ENCODE measurements around the gene RSPO1.
"Not testable (repeated sequence)": the region's sequence is repeated elsewhere in the genome, so short reads cannot be mapped to it uniquely, and the experiment has no call there.

RSPO1 gene, protein sequence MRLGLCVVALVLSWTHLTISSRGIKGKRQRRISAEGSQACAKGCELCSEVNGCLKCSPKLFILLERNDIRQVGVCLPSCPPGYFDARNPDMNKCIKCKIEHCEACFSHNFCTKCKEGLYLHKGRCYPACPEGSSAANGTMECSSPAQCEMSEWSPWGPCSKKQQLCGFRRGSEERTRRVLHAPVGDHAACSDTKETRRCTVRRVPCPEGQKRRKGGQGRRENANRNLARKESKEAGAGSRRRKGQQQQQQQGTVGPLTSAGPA

DNA sequence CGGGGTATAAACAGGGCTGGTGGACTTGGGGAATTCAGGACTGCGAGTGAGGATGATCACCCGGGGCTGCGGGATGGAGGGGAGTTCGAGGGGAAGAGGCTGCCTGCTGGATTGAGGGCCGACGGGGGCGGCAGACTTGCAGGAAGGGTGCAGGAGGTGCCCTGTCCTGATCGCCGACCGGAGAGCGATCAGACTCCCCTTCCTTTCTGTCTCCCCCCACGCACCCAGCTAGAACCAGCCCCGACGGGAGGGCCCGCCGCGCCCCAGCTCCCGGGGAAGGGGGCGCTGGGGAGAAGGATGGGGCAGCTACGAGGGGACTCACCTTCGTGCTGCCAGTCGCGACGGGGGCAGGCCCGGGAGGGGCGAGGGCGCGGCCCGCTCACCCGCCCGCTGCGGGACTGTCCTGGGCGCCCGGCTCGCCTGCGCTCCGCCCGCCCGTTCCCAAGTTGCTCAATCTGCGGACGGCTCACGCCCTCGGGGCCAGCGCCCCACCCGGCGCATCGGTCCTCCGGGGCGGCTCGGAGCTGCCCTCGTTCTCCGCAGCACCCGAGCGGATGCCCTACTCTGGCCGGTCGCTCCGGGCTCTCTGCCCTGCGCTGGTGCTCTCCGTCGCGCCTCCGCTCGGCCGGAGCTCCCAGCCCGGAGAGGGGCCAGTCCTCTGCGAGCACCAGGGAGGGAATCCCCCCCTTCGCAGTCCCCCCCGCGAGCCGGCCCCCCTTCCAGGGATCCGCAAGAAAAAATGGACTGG, at the start of gene RSPO1:
Gene RSPO1 (minus strand): TSS at position 649 of the 748 bp plus-strand sequence. CDS start 5,231 bp downstream, outside the sequence.
- Histone ChIP-seq H3K27ac (peak within 1 kb of the TSS in 8 of 21 experiments; percentile 8 to 68 (median 34)), H3K4me3 (peak within 1 kb of the TSS; percentile 14 to 32 (median 21))

- H3K27ac ChIP-seq, H3K4me3 ChIP-seq: not testable (repeated sequence)
These were observed 49.5 kb upstream of the RSPO1 start for GRCh38 chr1:37684182-37684581.

DNA sequence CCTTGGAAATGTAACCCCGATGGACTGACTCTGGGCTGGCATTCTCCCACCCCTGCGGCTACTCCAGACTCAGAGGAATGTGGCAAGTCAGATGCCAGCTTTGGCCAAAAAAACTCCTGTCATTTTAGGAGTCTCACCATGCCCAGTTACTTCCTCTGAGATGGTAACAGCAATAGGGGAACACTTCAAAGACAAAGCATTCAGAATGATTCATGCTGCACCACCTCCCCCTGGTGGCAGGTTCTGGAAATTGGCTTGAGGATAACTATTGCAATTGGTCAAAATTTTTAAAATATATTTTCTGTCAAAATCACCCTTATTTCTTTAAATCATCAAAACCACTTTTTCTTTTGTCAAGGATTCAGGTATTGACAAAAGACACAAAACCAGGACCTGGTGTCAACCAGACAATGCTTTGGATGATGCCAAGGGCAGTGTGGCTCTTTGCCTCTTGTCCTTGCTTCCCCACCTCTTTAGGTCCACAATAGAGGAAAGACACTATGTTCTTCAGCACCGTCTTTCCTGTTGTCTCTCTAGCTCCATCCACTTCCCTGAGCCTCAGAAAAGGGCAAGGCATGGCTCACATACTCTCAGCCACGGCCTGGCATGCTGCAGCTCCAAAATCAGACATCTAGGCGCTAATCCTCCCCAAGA, 47.8 kb upstream of the RSPO1 start:
- Histone ChIP-seq H3K4me3 (no peak overlapping the region), H3K27ac (peak overlapping the region in 1 of 21 experiments; percentile 16)

DNA sequence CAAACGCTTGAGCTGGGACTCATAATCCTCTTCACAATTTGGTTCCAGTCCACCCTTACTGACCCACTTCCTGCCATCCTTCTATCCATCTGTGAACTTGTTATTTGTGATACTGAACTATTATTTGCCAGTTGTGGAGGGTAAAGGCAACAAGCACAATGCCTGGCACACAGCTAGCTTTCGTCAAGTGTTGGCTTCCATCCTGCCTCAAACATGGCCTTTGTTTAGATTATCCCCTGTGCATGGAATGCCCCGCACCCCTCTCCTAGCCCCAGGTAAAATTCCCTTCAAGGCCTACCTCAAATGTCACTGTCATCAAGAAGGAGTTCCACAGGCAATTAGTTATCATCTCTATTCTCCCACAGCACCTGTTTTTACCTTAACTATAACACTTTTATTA, 46.2 kb upstream of the RSPO1 start:
- Histone ChIP-seq H3K27ac (no peak overlapping the region), H3K4me3 (no peak overlapping the region)

GRCh38 chr1:37677808-37678207, 43.1 kb upstream of the RSPO1 start:
- Histone ChIP-seq H3K4me3 (no peak overlapping the region), H3K27ac (no peak overlapping the region)

DNA sequence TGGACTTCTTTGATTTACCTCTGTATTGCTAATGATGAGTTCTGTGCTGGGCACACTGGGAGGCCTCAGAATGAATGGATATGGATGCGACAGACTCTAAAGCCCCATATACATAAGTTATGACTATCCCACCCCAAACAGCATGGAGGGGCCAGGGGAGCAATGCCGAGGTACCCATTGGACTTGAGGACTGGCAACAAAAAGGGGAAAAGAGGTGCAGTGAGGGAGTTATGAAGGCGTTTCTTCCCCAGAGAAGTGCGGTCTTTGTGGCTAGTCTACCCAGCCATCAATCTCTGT, 42.4 kb upstream of the RSPO1 start:
- no peak overlapping the region for H3K4me3 ChIP-seq
- peak overlapping the region in 1 of 21 experiments; percentile 53 for H3K27ac ChIP-seq

GRCh38 chr1:37676281-37677142, 41.8 kb upstream of the RSPO1 start:
- H3K27ac ChIP-seq: peak overlapping the region in 8 of 21 experiments; percentile 20 to 80 (median 51)

GRCh38 chr1:37673920-37674319, 39.2 kb upstream of the RSPO1 start:
- H3K27ac ChIP-seq: peak overlapping the region in 1 of 21 experiments; percentile 31
- H3K4me3 ChIP-seq: no peak overlapping the region

More at GRCh38 chr1:37676281-37677142, 41.8 kb upstream of the RSPO1 start:
- H3K4me3 ChIP-seq: no peak overlapping the region

DNA sequence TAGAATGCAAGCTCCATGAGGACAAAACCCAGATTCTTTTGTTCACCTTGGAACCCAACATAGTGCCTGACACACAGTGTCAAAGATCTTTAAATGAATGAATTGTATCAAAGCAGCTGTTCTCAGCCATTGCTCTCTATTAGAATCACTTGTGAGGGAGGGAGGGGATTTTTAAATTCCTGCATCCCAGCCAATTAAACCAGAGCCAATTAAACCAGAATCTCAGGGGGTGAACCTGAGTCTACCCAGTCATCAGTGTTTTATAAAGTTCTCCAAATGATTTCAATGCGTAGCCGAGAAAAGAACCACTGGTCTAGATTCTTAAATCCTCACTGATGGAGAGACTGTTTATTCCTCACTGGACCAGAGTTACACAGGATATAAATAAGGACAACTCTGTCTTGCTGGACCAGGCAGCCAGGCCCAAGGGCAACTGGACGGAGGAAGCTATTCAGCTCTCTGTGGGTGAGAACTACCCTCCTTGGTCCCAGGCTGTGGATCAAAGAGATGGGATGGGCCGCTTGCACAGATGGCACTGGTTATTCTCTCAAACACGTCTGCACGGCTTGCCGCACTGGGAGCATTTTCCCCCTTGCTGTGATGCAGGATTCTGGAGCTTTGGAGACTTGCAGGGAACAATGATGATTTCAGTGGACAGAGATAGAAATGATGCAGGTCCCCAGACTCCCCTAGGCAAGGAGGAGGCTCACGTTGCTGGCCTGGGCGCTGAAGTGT, 37.6 kb upstream of the RSPO1 start:
- no peak overlapping the region for H3K27ac ChIP-seq

GRCh38 chr1:37671261-37671660, 36.6 kb upstream of the RSPO1 start:
- Histone ChIP-seq H3K4me3 (no peak overlapping the region), H3K27ac (no peak overlapping the region)

More for the DNA sequence above, 37.6 kb upstream of the RSPO1 start:
- no peak overlapping the region for H3K4me3 ChIP-seq

GRCh38 chr1:37670133-37670532, 35.4 kb upstream of the RSPO1 start:
- Histone ChIP-seq H3K27ac (no peak overlapping the region), H3K4me3 (no peak overlapping the region)

- Histone ChIP-seq H3K27ac (no peak overlapping the region), H3K4me3 (no peak overlapping the region)
These were observed 32.5 kb upstream of the RSPO1 start for GRCh38 chr1:37667023-37667671.

- Histone ChIP-seq H3K27ac (peak overlapping the region in 1 of 21 experiments; percentile 35), H3K4me3 (no peak overlapping the region)
These were observed 31.7 kb upstream of the RSPO1 start for GRCh38 chr1:37666241-37666867.

GRCh38 chr1:37663426-37664000, 28.8 kb upstream of the RSPO1 start:
- Histone ChIP-seq H3K27ac (no peak overlapping the region), H3K4me3 (no peak overlapping the region)

DNA sequence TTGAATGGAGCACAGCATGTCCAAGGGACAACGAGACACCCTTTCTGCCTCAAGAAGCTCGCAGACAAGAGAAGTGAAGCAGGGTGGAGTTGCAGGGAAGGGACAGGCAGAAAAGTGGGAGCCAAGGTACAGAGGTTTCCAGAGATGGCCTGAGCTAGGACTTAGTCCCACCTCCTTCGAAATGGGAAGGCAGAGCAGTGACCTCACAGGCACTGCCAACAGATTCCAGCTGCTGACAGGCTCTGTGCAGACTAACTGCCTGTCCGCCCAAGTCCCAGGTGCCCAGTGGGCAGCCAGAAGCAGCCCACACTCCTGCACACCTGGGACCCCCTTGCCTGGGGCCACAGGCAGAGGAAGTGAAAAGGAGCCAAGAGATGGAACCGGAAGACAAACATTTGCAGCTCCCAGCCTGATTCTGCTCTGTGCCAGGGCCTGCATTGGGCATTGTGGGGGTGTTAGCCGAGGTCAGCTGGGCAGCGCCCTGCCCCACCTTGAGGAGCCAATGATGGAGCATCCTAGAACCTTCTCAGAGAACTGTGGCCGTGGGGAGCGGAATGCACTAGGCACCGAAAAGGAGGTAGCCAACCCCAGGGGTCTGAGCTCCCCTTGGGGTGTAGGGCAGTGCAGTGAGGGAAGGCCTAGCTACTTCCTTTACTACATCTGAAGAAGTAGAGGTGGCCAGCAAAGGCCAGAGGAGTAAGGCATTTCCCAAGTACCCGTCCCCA, 27.5 kb upstream of the RSPO1 start:
- H3K27ac ChIP-seq: peak overlapping the region in 1 of 21 experiments; percentile 2
- H3K4me3 ChIP-seq: no peak overlapping the region

GRCh38 chr1:37661401-37661800, 26.7 kb upstream of the RSPO1 start:
- Histone ChIP-seq H3K4me3 (no peak overlapping the region), H3K27ac (peak overlapping the region in 1 of 21 experiments; percentile 25)

- Histone ChIP-seq H3K27ac (no peak overlapping the region), H3K4me3 (no peak overlapping the region)
These were observed 26.0 kb upstream of the RSPO1 start for GRCh38 chr1:37660664-37661063.
